ENCODE measurements around the gene FFAR4. TPM values are rescaled to one million over a fixed set of nuclear protein-coding genes. Genes with fewer than 3 reads are reported as not detected.

Gene FFAR4
- total and polyA plus RNA-seq, 2 experiments from 2014 or later = 0.06 TPM; not detected in 1

DNA sequence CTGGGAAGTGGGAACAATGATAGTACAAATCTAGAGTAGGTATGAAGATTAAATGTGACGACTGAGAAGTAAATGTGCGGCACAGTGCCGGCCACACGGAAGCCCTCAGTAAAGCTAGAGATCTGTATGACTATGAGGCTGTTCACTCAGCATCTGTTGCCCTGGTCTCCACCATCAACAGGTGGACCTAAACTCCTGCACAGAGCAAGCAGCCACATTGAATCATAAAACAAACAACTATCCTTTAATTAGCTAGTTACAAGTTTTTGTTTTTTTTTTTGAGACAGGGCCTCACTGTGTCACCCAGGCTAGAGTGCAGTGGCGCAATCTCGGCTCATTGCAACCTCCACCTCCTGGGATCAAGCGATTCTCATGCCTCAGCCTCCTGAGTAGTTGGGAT, 18.0 kb downstream of the FFAR4 start (continued):
- TF ChIP-seq JUNB (IDR thresholded peaks at IDR 0.05; ENCODE audit: unreplicated experiment) (no peak), STAT1 (IDR thresholded peaks at IDR 0.05; ENCODE audit: unreplicated experiment) (no peak), ZNF114 (CRISPR knock-in tag; IDR thresholded peaks at IDR 0.05) (no peak), CREB1 (CRISPR knock-in tag; IDR thresholded peaks at IDR 0.05; ENCODE audit: low read depth) (no peak), REST (IDR thresholded peaks at IDR 0.05; ENCODE audit: unreplicated experiment) (no peak), EZH2phosphoT487 (IDR thresholded peaks at IDR 0.05; ENCODE audit: unreplicated experiment) (no peak)
- TF ChIP-seq, protein P1, sequence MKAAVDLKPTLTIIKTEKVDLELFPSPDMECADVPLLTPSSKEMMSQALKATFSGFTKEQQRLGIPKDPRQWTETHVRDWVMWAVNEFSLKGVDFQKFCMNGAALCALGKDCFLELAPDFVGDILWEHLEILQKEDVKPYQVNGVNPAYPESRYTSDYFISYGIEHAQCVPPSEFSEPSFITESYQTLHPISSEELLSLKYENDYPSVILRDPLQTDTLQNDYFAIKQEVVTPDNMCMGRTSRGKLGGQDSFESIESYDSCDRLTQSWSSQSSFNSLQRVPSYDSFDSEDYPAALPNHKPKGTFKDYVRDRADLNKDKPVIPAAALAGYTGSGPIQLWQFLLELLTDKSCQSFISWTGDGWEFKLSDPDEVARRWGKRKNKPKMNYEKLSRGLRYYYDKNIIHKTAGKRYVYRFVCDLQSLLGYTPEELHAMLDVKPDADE (IDR thresholded peaks at IDR 0.05) = no peak

- H3F3A ChIP-seq (replicated peaks; ENCODE audit: low read depth) = no peaks in the 10 kb centered on the region
- Mint-ChIP-seq H3K4me1 (peaks cover 17% of the 10 kb centered on the region; the same call in 2 of the 3 replicates), H3K27me3 (ENCODE audit: insufficient read depth, low read depth, poor library complexity) (peaks cover 7% of the 10 kb centered on the region), H3K4me3 (no peak overlapping the region), H3K36me3 (ENCODE audit: low read depth) (no peaks in the 10 kb centered on the region), H3K27ac (no peak overlapping the region), H3K9me3 (no peaks in the 10 kb centered on the region)
- no peak for TF ChIP-seq ZNF462 (CRISPR knock-in tag; IDR thresholded peaks at IDR 0.05)
- no peak for ATAC-seq
- H3K27me3 ChIP-seq (ENCODE audit: insufficient read depth) = no peaks in the 10 kb centered on the region
- no peak overlapping the region for H3K4me2 ChIP-seq
- H3K79me2 ChIP-seq (replicated peaks; ENCODE audit: insufficient read depth) = no peaks in the 10 kb centered on the region
- DNase-seq (ENCODE audit: low spot score) = no peak
- no peaks in the 10 kb centered on the region for H4K20me1 ChIP-seq (replicated peaks; ENCODE audit: insufficient read depth)
- no peak overlapping the region for H3K4me3 ChIP-seq
- H3K27ac ChIP-seq (ENCODE audit: low read depth) = no peak overlapping the region
- no peak overlapping the region for H2AFZ ChIP-seq
- H3K4me1 ChIP-seq (ENCODE audit: insufficient read depth) = peaks cover 16% of the 10 kb centered on the region
- no peaks in the 10 kb centered on the region; the same call in 1 of the 2 replicates for H3K9me2 ChIP-seq (ENCODE audit: insufficient read depth)
- no peaks in the 10 kb centered on the region for H3K36me3 ChIP-seq (ENCODE audit: insufficient read depth)
Measured at GRCh38 chr10:93589648-93590562, 23.4 kb downstream of the FFAR4 start.
